BJ (cell line): ENCODE data around the gene SLTM. TPM values are rescaled to one million over a fixed set of nuclear protein-coding genes. Genes with fewer than 3 reads are reported as not detected.
"Not testable (repeated sequence)": the region's sequence is repeated elsewhere in the genome, so short reads cannot be mapped to it uniquely, and the experiment has no call there.

Experiments
- CTCF ChIA-PET: fragments of 350-600 bp; formaldehyde crosslinking; extraction: SDS; loops from one replicate; lab custom pipeline; 2021; ENCODE audit warnings: antibody characterized with exemption, inconsistent platforms; lab: Yijun Ruan, JAX
- POLR2A ChIA-PET: fragments of 300-600 bp; sonication (Branson Sonifier 250); formaldehyde crosslinking; extraction: SDS; loops from one replicate; lab custom pipeline; 2021; ENCODE audit warnings: antibody characterized with exemption; lab: Charles Lee
- DNase-seq: peaks from one replicate; pipeline ENCODE4 v3.0.0-alpha.2; 2011; ENCODE audit warnings: low read depth
- H3K27me3 ChIP-seq: 2 replicates; pipeline ENCODE4 v1.6.0; 2011; ENCODE audit warnings: low read length; ENCODE audit not compliant: control insufficient read depth, insufficient read depth
- H3K36me3 ChIP-seq: 2 replicates; pipeline ENCODE4 v1.5.1; 2011; ENCODE audit warnings: low read length; ENCODE audit not compliant: control insufficient read depth, insufficient read depth
- H3K4me3 ChIP-seq: 2 replicates; pipeline ENCODE4 v1.5.1; 2011; ENCODE audit warnings: low read depth, mild to moderate bottlenecking, control low read depth, low read length
- polyA plus RNA-seq: library from polyadenylated mRNA; depleted of rRNA; stranded (reverse); fragments of >200 nt; gene quantifications from 2 replicates; pipeline ENCODE4 v1.2.3, GENCODE V29; 2011
- TF ChIP-seq, protein P1 (sequence below): IDR thresholded peaks from 2 replicates; pipeline ENCODE4 v1.5.1; 2011; ENCODE audit warnings: low read depth, mild to moderate bottlenecking, control low read depth, inconsistent platforms, low read length, moderate library complexity; ENCODE audit not compliant: insufficient read depth

SLTM gene
- polyA plus RNA-seq, 1 experiment, result 14.3 TPM

DNA sequence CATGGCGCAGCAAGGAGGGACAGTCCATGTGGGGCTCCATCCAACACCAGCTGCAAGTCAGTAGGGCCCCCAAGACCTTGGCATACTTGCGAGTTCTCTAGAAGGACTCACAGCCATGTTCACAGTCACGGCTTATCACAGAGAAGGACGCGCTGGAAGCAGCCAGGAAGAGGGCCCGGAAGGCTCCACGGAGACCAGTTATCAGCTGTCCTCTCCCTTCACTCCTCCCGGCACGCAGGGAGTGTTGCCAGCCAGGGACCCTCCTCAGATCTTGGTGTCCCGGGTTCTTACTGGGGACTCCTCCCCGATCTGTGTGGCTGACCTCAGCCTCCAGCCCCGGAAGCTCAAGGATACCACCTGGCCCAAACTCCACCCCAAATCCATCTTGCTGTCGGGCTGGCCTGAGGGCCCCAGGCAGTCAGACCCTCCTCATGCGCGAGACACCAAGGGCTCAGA lies 68.0 kb downstream of the SLTM start:
- H3K36me3 ChIP-seq, result no peaks in the 10 kb centered on the region
- DNase-seq, result no peak
- TF ChIP-seq, protein P1, sequence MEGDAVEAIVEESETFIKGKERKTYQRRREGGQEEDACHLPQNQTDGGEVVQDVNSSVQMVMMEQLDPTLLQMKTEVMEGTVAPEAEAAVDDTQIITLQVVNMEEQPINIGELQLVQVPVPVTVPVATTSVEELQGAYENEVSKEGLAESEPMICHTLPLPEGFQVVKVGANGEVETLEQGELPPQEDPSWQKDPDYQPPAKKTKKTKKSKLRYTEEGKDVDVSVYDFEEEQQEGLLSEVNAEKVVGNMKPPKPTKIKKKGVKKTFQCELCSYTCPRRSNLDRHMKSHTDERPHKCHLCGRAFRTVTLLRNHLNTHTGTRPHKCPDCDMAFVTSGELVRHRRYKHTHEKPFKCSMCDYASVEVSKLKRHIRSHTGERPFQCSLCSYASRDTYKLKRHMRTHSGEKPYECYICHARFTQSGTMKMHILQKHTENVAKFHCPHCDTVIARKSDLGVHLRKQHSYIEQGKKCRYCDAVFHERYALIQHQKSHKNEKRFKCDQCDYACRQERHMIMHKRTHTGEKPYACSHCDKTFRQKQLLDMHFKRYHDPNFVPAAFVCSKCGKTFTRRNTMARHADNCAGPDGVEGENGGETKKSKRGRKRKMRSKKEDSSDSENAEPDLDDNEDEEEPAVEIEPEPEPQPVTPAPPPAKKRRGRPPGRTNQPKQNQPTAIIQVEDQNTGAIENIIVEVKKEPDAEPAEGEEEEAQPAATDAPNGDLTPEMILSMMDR, result no peak
- no peak overlapping the region for H3K4me3 ChIP-seq
- ChIA-PET POLR2A (no interaction called here), CTCF (interaction anchor here (1.0 kb wide), 1 partner anchor 35 kb away, joined by 3 read pairs; no protein-coding TSS in a partner anchor)
- no peaks in the 10 kb centered on the region for H3K27me3 ChIP-seq

DNA sequence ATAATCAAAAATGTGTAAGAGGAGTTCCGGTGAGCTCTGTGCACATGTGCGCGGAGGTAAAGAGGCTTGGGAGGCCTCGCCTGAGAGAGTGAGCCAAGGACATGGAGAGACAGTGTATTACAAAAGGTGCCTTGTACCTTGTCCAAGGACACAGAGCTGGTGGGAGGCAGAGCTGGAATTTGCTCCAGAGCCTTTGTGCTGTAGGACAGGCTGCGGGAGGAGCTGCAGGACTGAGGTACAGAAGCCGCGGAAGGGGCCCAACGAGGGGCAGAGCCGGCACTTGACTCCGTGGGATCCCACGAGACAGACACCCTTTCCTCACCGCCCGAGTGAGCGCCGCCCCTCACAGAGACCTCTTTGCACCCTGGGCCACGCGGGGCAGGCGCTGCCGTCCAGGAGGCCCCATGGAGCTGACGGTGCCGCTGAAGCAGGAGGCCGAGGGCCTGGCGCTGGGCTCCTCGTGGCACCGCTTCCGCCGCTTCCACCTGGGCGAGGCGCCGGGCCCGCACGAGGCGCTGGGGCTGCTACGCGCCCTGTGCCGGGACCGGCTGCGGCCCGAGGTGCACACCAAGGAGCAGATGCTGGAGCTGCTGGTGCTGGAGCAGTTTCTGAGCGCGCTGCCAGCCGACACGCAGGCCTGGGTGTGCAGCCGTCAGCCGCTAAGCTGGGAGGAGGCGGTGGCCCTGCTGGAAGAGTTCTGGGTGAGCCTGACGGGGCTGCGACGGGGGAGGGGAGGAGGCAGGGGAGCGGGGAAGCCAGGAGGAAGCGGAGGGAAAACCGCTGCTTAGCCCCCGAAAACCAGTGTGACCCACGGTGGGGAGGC lies 68.7 kb downstream of the SLTM start:
- CTCF ChIA-PET, result interaction anchor here (1.0 kb wide), 1 partner anchor 35 kb away, joined by 3 read pairs; no protein-coding TSS in a partner anchor
- Histone ChIP-seq H3K36me3 (no peaks in the 10 kb centered on the region), H3K4me3 (no peak overlapping the region), H3K27me3 (no peaks in the 10 kb centered on the region)
- no peak for DNase-seq
- POLR2A ChIA-PET, result no interaction called here
- TF ChIP-seq, protein P1, result no peak

DNA sequence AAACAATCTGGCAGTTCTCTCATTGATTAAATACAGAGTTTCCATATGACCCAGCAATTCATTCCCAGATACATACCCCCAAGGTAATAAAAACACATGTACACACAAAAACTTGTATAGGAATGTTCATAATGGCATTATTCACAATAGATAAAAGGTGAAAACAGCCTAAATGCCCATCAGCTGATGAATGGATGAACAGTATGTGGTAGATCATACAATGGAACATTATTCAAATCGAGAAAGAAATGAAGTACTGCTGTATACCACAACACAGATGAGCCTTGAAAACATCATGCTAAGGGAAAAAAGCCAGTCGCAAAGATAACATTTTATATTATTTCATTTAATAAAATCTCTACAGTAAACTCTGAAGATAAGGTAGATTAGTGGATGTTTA lies 71.2 kb downstream of the SLTM start:
- CTCF ChIA-PET, result interaction anchor here (1.1 kb wide), 1 partner anchor 631 kb away, joined by 3 read pairs; no protein-coding TSS in a partner anchor
- no peak for DNase-seq
- POLR2A ChIA-PET, result no interaction called here
- H3K27me3 ChIP-seq, result no peaks in the 10 kb centered on the region
- H3K36me3 ChIP-seq, result no peaks in the 10 kb centered on the region
- TF ChIP-seq, protein P1, result no peak
- no peak overlapping the region for H3K4me3 ChIP-seq

DNA sequence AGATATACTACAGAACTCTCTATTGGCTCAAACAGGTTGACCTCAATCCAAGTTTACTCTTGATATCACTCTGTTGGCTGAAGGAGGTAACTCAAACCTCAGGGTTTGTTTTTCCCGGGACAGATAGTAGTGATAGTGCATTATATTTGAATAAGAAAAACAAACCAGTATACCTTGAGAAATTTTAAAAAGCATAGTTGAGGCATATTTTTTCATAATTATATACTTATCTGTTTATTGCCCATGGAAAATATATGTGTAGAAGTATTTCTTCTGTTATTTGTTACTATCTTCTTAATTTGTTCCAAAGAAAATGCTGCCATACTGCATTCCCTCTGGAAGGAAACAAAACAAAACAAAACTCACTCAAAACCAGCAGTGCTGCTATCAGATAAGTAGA lies 76.9 kb downstream of the SLTM start:
- H3K4me3 ChIP-seq, POLR2A ChIA-PET, DNase-seq, H3K36me3 ChIP-seq, H3K27me3 ChIP-seq, CTCF ChIA-PET: not testable (repeated sequence)

DNA sequence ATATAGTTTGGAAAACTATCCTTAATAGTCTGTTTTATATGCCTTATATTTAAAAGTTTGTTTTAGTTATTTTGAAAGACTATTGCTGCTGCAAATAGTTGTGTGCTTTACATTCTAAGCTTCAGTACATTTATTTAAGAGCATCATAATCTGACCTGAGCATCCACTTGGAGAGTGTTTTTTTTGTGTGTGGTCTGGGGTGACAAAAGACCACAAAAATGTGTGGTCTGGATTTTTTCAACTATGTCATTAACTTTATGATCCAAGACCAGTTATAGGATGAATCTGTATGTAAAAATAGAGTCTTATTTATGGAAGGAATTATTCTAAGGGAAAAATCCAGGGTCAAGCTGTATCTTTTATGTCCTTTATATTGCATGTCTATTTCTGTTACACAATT lies 77.4 kb downstream of the SLTM start:
- ChIA-PET POLR2A (no interaction called here), CTCF (interaction anchor here (0.6 kb wide), 1 partner anchor 271 kb away, joined by 3 read pairs; no protein-coding TSS in a partner anchor)
- peak; percentile 22 for DNase-seq
- Histone ChIP-seq H3K4me3 (no peak overlapping the region), H3K36me3 (peaks cover 2% of the 10 kb centered on the region; the same call in 1 of the 2 replicates), H3K27me3 (no peaks in the 10 kb centered on the region)
- TF ChIP-seq, protein P1, result no peak
